ENCODE data around the gene PRR12.

- TF ChIP-seq ZNF384 (IDR thresholded peaks at IDR 0.05) (no peak), SP1 (IDR thresholded peaks at IDR 0.05) (no peak), SUZ12 (IDR thresholded peaks at IDR 0.05) (no peak), PKNOX1 (IDR thresholded peaks at IDR 0.05) (no peak), LEF1 (IDR thresholded peaks at IDR 0.05; ENCODE audit: borderline replicate concordance) (no peak)
These were observed 50.9 kb downstream of the PRR12 start, which contains the start of gene SCAF1 for GRCh38 chr19:49641688-49642491.
